Loucy (cell line): Measurements from ENCODE around the gene CDCA3.
A peak's percentile ranks its signal among the peaks of the same experiment; 100 is the strongest.
"Not testable (repeated sequence)": the region's sequence is repeated elsewhere in the genome, so short reads cannot be mapped to it uniquely, and the experiment has no call there.

Experiments used
- H2AFZ ChIP-seq: fragments of 200-600 bp; sonication (generic); 2 replicates; pipeline ENCODE4 v1.6.0; 2016; ENCODE audit warnings: antibody characterized with exemption, mild to moderate bottlenecking, low read length, moderate library complexity
- H3F3A ChIP-seq: fragments of 200-600 bp; 2 replicates; pipeline ENCODE4 v1.6.0; 2016; ENCODE audit warnings: antibody characterized with exemption, low read depth, mild to moderate bottlenecking
- H3K27me3 ChIP-seq: fragments of 200-600 bp; sonication (generic); 2 replicates; pipeline ENCODE4 v1.6.1; 2014; ENCODE audit warnings: low read length, mild to moderate bottlenecking; ENCODE audit not compliant: insufficient read depth, poor library complexity, severe bottlenecking
- H3K36me3 ChIP-seq: fragments of 200-600 bp; sonication (generic); 2 replicates; pipeline ENCODE4 v1.6.1; 2016; ENCODE audit warnings: low read length; ENCODE audit not compliant: insufficient read depth
- H3K4me1 ChIP-seq: fragments of 200-600 bp; sonication (generic); 2 replicates; pipeline ENCODE4 v1.5.1; 2014; ENCODE audit warnings: low read length, mild to moderate bottlenecking; ENCODE audit not compliant: insufficient read depth, poor library complexity, severe bottlenecking
- H3K4me2 ChIP-seq: fragments of 200-600 bp; sonication (generic); 2 replicates; pipeline ENCODE4 v1.6.0; 2014; ENCODE audit warnings: antibody characterized with exemption, low read length, low read depth, mild to moderate bottlenecking; ENCODE audit not compliant: poor library complexity, severe bottlenecking
- H3K4me3 ChIP-seq: fragments of 200-600 bp; sonication (generic); 2 replicates; pipeline ENCODE4 v1.5.1; 2014; ENCODE audit warnings: low read length, mild to moderate bottlenecking, mixed read lengths; ENCODE audit not compliant: poor library complexity, severe bottlenecking
- H3K79me2 ChIP-seq: fragments of 200-600 bp; sonication (generic); 2 replicates; pipeline ENCODE4 v1.6.1; 2014; ENCODE audit warnings: low read length; ENCODE audit not compliant: insufficient read depth
- H3K9ac ChIP-seq: fragments of 200-600 bp; sonication (generic); 2 replicates; pipeline ENCODE4 v1.6.0; 2014; ENCODE audit warnings: mild to moderate bottlenecking, low read depth, low read length, moderate library complexity; ENCODE audit not compliant: poor library complexity, severe bottlenecking
- H3K9me2 ChIP-seq: fragments of 200-600 bp; sonication (generic); replicated peaks from 2 replicates; pipeline ENCODE4 v1.6.1; 2016; ENCODE audit warnings: low read depth, low read length, mixed read lengths
- H3K9me3 ChIP-seq: fragments of 200-600 bp; sonication (generic); 2 replicates; pipeline ENCODE4 v1.6.1; 2014; ENCODE audit warnings: mild to moderate bottlenecking, antibody characterized with exemption, low read length, low read depth; ENCODE audit not compliant: insufficient read depth
- H4K20me1 ChIP-seq: fragments of 200-600 bp; sonication (generic); 2 replicates; pipeline ENCODE4 v1.6.0; 2014; ENCODE audit warnings: antibody characterized with exemption, low read length, mild to moderate bottlenecking; ENCODE audit not compliant: insufficient read depth, poor library complexity, severe bottlenecking
- EZH2phosphoT487 ChIP-seq: fragments of 200-600 bp; IDR thresholded peaks from 2 replicates; pipeline ENCODE4 v1.6.1; 2018; ENCODE audit warnings: antibody characterized with exemption, mild to moderate bottlenecking, moderate library complexity, borderline replicate concordance
- TF ChIP-seq, protein P1 (sequence below): fragments of 200-600 bp; sonication (generic); conservative IDR thresholded peaks from 2 replicates; pipeline ENCODE4 v1.5.1; 2014; ENCODE audit warnings: mild to moderate bottlenecking, antibody characterized with exemption, low read length

The CDCA3 gene

DNA sequence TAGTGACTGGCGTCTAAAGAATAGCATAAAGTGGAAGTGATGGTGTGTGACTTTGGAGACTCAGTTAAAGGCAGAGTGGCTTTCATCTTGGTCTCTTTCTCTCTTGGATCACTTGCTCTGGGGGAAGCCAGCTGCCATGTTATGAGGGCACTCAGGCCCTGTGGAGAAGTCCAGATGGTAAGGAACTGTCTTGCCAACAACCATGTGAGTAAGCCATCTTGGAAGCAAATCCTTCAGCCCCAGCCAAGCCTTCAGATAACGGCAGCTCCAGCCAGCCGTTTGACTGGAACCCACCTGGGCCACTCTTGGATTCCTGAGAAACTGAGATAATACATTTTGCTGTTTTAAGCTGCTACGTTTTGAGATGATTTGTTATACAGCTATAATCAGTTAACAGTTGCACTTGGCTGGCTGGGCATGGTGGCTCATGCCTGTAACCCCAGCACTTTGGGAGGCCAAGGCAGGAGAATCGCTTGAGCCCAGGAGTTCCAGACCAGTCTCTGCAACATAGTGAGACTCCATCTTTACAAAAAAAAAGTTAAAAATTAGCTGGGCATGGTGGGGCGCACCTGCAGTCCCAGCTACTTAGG is 45.9 kb upstream of the CDCA3 start:
- H3K9ac ChIP-seq, result no peak overlapping the region
- no peaks in the 10 kb centered on the region for H3K9me2 ChIP-seq
- H3K27me3 ChIP-seq, result no peaks in the 10 kb centered on the region
- H2AFZ ChIP-seq, result no peak overlapping the region
- H3K4me2 ChIP-seq, result no peak overlapping the region
- no peaks in the 10 kb centered on the region for H3F3A ChIP-seq
- no peak for TF ChIP-seq EZH2phosphoT487
- TF ChIP-seq, protein P1, sequence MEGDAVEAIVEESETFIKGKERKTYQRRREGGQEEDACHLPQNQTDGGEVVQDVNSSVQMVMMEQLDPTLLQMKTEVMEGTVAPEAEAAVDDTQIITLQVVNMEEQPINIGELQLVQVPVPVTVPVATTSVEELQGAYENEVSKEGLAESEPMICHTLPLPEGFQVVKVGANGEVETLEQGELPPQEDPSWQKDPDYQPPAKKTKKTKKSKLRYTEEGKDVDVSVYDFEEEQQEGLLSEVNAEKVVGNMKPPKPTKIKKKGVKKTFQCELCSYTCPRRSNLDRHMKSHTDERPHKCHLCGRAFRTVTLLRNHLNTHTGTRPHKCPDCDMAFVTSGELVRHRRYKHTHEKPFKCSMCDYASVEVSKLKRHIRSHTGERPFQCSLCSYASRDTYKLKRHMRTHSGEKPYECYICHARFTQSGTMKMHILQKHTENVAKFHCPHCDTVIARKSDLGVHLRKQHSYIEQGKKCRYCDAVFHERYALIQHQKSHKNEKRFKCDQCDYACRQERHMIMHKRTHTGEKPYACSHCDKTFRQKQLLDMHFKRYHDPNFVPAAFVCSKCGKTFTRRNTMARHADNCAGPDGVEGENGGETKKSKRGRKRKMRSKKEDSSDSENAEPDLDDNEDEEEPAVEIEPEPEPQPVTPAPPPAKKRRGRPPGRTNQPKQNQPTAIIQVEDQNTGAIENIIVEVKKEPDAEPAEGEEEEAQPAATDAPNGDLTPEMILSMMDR, result no peak
- no peak overlapping the region for H3K4me3 ChIP-seq
- no peaks in the 10 kb centered on the region for H3K36me3 ChIP-seq
- no peaks in the 10 kb centered on the region for H3K9me3 ChIP-seq
- peaks cover 15% of the 10 kb centered on the region for H3K4me1 ChIP-seq
- no peaks in the 10 kb centered on the region for H4K20me1 ChIP-seq
- H3K79me2 ChIP-seq, result peaks cover 6% of the 10 kb centered on the region; the same call in 1 of the 2 replicates

DNA sequence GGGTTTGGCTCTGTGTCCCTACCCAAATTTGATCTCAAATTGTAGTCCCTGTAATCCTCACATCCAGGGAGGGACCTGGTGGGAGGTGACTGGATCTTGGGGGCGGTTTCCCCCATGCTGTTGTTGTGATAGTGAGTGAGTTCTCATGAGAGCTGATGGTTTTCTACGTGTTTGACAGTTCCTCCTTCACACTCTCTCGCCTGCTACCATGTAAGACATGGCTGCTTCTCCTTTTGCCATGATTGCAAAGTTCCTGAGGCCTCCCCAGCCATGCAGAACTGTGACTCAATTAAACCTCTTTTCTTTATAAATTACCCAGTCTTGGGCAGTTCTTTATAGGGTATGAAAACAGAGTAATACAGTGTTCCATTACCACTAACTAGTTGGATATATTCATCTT is 43.2 kb upstream of the CDCA3 start:
- Histone ChIP-seq H3K27me3 (no peaks in the 10 kb centered on the region), H4K20me1 (no peaks in the 10 kb centered on the region), H3K9me2 (no peaks in the 10 kb centered on the region), H3K4me2 (no peak overlapping the region), H3K9ac (no peak overlapping the region), H3K79me2 (peaks cover 10% of the 10 kb centered on the region; the same call in 1 of the 2 replicates), H3F3A (0 out of 2 replicates have a peak, but pooled peaks cover 2% of the 10 kb centered on the region), H3K4me1 (peaks cover 20% of the 10 kb centered on the region), H3K4me3 (no peak overlapping the region), H3K9me3 (no peaks in the 10 kb centered on the region), H2AFZ (no peak overlapping the region), H3K36me3 (no peaks in the 10 kb centered on the region)
- TF ChIP-seq EZH2phosphoT487, result no peak
- TF ChIP-seq, protein P1, result no peak

DNA sequence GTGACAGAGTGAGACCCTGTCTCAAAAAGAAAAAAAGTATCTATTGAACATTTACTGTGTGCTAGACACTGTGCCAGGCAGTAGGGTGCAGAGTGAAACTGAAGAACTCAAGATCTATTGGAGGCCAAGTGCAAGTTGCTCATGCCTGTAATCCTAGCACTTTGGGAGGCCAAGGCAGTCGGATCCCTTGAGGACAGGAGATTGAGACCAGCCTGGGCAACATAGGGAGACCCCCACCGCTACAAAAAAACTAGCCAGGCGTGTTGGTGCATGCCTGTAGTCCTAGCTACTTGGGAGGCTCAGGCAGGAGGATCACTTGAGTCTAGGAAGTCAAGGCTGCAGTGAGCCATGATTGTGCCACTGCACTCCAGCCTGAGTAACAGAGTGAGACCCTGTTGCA is 41.6 kb upstream of the CDCA3 start:
- not testable (repeated sequence) for H2AFZ ChIP-seq, H3K9me3 ChIP-seq, H4K20me1 ChIP-seq, H3K36me3 ChIP-seq, H3F3A ChIP-seq, H3K27me3 ChIP-seq, H3K9me2 ChIP-seq
- H3K79me2 ChIP-seq, result peaks cover 10% of the 10 kb centered on the region; the same call in 1 of the 2 replicates
- H3K9ac ChIP-seq, result peak overlapping the region; percentile 97
- H3K4me2 ChIP-seq, result peak overlapping the region; percentile 95
- H3K4me3 ChIP-seq, result peak overlapping the region; percentile 86
- peaks cover 20% of the 10 kb centered on the region for H3K4me1 ChIP-seq

DNA sequence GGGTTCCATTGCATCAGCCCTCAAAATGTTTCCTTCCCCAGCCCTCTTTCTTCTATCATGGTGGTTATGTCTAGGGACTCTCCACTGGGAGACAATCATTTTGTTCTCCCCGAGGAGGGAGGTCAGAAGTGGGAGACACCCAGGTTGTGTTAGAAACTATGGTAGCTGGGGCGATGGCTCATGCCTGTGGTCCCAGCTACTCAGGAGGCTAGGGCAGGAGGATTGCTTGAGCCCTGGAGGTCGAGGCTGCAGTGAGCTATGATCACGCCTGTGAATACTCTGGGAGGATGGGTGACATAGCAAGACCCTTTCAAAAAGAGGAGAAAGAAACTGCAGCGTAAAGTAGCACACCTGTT is 40.5 kb upstream of the CDCA3 start:
- H3K9ac ChIP-seq, result peak overlapping the region; percentile 97
- 0 out of 2 replicates have a peak, but pooled peaks cover 2% of the 10 kb centered on the region for H3F3A ChIP-seq
- H3K4me3 ChIP-seq, result peak overlapping the region; percentile 86
- TF ChIP-seq EZH2phosphoT487, result no peak
- TF ChIP-seq, protein P1, result no peak
- H3K36me3 ChIP-seq, result no peaks in the 10 kb centered on the region
- no peaks in the 10 kb centered on the region for H3K9me2 ChIP-seq
- peaks cover 20% of the 10 kb centered on the region for H3K4me1 ChIP-seq
- peak overlapping the region; percentile 92 for H2AFZ ChIP-seq
- no peaks in the 10 kb centered on the region for H3K9me3 ChIP-seq
- peak overlapping the region; percentile 95 for H3K4me2 ChIP-seq
- no peaks in the 10 kb centered on the region for H3K27me3 ChIP-seq
- no peaks in the 10 kb centered on the region for H4K20me1 ChIP-seq
- peaks cover 10% of the 10 kb centered on the region; the same call in 1 of the 2 replicates for H3K79me2 ChIP-seq
